Caco-2 (cell line): ENCODE data around the gene UNC79. TPM values are rescaled to one million over a fixed set of nuclear protein-coding genes. Genes with fewer than 3 reads are reported as not detected.

Experiments
- BruUV-seq: library from RNA; stranded (reverse); fragments of 400-500 nt; replicated peaks from 2 replicates; lab custom pipeline; 2021; lab: Mats Ljungman, UMichigan
- CTCF ChIA-PET: fragments of 300-600 bp; sonication (Branson Sonifier 250); formaldehyde crosslinking; loops from one replicate; lab custom pipeline; 2022; ENCODE audit warnings: antibody characterized with exemption; lab: Charles Lee
- POLR2A ChIA-PET: fragments of 300-600 bp; sonication (Branson Sonifier 250); formaldehyde crosslinking; loops from one replicate; lab custom pipeline; 2022; ENCODE audit warnings: antibody characterized with exemption; lab: Charles Lee
- DNase-seq, 2 experiments: peaks; one replicate each; pipeline versions ENCODE4 v3.0.0 to v3.0.0-alpha.2; 2020 to 2022
- H3K27me3 ChIP-seq: replicated peaks from 2 replicates; pipeline ENCODE4 v1.6.0; 2011; ENCODE audit warnings: low read length; ENCODE audit not compliant: control insufficient read depth, insufficient read depth
- H3K36me3 ChIP-seq: 2 replicates; pipeline ENCODE4 v1.5.1; 2011; ENCODE audit warnings: low read length; ENCODE audit not compliant: control insufficient read depth, insufficient read depth
- H3K4me1 ChIP-seq: fragments of 250-450 bp; sonication (Bioruptor Pico); 2 replicates; pipeline ENCODE4 v1.5.1; 2020; ENCODE audit warnings: mild to moderate bottlenecking
- H3K4me3 ChIP-seq: 2 replicates; pipeline ENCODE4 v1.5.1; 2011; ENCODE audit warnings: low read depth, mild to moderate bottlenecking, control low read depth, low read length
- H3K9me3 ChIP-seq: fragments of 250-450 bp; sonication (Bioruptor Pico); 2 replicates; pipeline ENCODE4 v1.5.1; 2020; ENCODE audit warnings: mild to moderate bottlenecking, moderate library complexity
- H3K27ac Mint-ChIP-seq: one replicate; pipeline ENCODE4 v1.8.0; 2022; ENCODE audit warnings: mixed read lengths; ENCODE audit not compliant: unreplicated experiment
- H3K27me3 Mint-ChIP-seq: one replicate; pipeline ENCODE4 v1.8.0; 2022; ENCODE audit warnings: mixed read lengths; ENCODE audit not compliant: insufficient read depth, unreplicated experiment
- H3K36me3 Mint-ChIP-seq: one replicate; pipeline ENCODE4 v1.8.0; 2022; ENCODE audit warnings: mild to moderate bottlenecking, mixed read lengths; ENCODE audit not compliant: insufficient read depth, unreplicated experiment
- H3K4me1 Mint-ChIP-seq: one replicate; pipeline ENCODE4 v1.8.0; 2022; ENCODE audit warnings: low read depth, mixed read lengths; ENCODE audit not compliant: unreplicated experiment
- H3K4me3 Mint-ChIP-seq: one replicate; pipeline ENCODE4 v1.8.0; 2022; ENCODE audit warnings: mild to moderate bottlenecking, moderate library complexity, mixed read lengths; ENCODE audit not compliant: unreplicated experiment
- H3K9me3 Mint-ChIP-seq: one replicate; pipeline ENCODE4 v1.8.0; 2022; ENCODE audit warnings: mixed read lengths; ENCODE audit not compliant: unreplicated experiment
- intact Hi-C: fragments of 100-400 bp; cut with micrococcal nuclease; formaldehyde crosslinking; loops from one replicate; pipeline ENCODE4 v1.10.0; 2022; ENCODE audit not compliant: unreplicated experiment
- total RNA-seq: library from RNA; stranded (reverse); gene quantifications from 2 replicates; pipeline ENCODE4 v1.2.3, GENCODE V29; 2022
- TF ChIP-seq, protein P1 (sequence below), 2 experiments: fragments of 200-600 bp in 1 of 2; IDR thresholded peaks; 1 replicate in 1 of 2; 2 replicates in 1 of 2; pipeline versions ENCODE4 v1.5.1 to v1.8.0; 2011 to 2022; ENCODE audit warnings: antibody characterized with exemption in 1 of 2, control low read depth in 1 of 2, inconsistent platforms in 1 of 2, low read depth in 1 of 2, low read length in 1 of 2, mild to moderate bottlenecking in 1 of 2, moderate library complexity in 1 of 2; ENCODE audit not compliant: insufficient read depth in 1 of 2, severe bottlenecking in 1 of 2, unreplicated experiment in 1 of 2

The UNC79 gene
- total RNA-seq, 1 experiment from 2014 or later = 0.07 TPM

DNA sequence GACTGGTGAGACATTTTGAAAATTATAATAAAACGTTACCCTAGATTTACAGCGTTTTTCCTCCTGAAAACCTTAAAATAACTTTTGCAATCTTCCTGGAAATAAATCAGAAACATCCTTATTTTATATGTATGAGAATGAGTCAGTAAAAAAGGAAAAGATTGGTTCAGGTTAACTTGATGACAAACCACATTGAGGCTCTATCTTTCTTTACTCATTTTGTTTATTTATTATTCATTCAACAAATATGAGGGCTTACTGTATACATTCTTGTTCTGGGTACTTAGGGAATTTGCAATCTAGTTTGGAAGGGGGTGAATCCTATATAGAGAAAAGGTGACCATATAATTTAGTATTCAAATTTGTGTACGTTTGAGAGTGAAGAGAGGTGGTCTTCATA, 156.6 kb downstream of the UNC79 start:
- no peaks in the 10 kb centered on the region for H3K4me1 Mint-ChIP-seq
- Histone ChIP-seq H3K36me3 (no peaks in the 10 kb centered on the region), H3K4me1 (no peaks in the 10 kb centered on the region), H3K4me3 (no peak overlapping the region), H3K9me3 (no peaks in the 10 kb centered on the region), H3K27me3 (no peaks in the 10 kb centered on the region)
- DNase-seq = no peak
- H3K36me3 Mint-ChIP-seq = no peaks in the 10 kb centered on the region
- BruUV-seq = no TSS peak
- ChIA-PET POLR2A (no interaction called here), CTCF (no interaction called here)
- H3K9me3 Mint-ChIP-seq = no peaks in the 10 kb centered on the region
- no peak overlapping the region for H3K4me3 Mint-ChIP-seq
- no peak overlapping the region for H3K27ac Mint-ChIP-seq
- intact Hi-C loops = no loop called here
- TF ChIP-seq, protein P1, sequence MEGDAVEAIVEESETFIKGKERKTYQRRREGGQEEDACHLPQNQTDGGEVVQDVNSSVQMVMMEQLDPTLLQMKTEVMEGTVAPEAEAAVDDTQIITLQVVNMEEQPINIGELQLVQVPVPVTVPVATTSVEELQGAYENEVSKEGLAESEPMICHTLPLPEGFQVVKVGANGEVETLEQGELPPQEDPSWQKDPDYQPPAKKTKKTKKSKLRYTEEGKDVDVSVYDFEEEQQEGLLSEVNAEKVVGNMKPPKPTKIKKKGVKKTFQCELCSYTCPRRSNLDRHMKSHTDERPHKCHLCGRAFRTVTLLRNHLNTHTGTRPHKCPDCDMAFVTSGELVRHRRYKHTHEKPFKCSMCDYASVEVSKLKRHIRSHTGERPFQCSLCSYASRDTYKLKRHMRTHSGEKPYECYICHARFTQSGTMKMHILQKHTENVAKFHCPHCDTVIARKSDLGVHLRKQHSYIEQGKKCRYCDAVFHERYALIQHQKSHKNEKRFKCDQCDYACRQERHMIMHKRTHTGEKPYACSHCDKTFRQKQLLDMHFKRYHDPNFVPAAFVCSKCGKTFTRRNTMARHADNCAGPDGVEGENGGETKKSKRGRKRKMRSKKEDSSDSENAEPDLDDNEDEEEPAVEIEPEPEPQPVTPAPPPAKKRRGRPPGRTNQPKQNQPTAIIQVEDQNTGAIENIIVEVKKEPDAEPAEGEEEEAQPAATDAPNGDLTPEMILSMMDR (IDR thresholded peaks at IDR 0.05; ENCODE audit: insufficient read depth in 1 of 2, low read depth in 1 of 2, low read length in 1 of 2, severe bottlenecking in 1 of 2, unreplicated experiment in 1 of 2) = no peak
- H3K27me3 Mint-ChIP-seq = peaks cover 18% of the 10 kb centered on the region

DNA sequence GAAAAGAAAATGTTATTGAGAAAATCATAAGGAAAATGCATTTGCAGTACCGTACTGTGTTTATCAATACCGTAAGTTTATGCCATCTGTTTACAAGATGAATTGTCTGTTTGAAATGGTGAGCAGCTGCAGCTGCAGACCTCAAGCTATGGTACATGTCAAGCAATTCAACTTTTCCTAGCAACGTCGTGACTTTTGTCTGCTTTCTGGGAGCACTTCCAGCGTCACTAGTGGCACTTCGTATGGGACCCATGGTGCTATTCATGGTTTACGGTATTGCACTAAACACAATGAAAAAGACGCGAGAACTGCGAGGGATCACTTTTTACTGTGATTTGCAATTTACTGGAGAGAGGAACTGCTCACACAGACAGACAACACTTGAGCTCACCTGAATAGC, 160.8 kb downstream of the UNC79 start:
- Mint-ChIP-seq H3K36me3 (no peaks in the 10 kb centered on the region), H3K27me3 (peaks cover 17% of the 10 kb centered on the region), H3K4me3 (no peak overlapping the region), H3K27ac (no peak overlapping the region), H3K4me1 (no peaks in the 10 kb centered on the region), H3K9me3 (no peaks in the 10 kb centered on the region)
- Histone ChIP-seq H3K4me3 (no peak overlapping the region), H3K4me1 (no peaks in the 10 kb centered on the region), H3K36me3 (no peaks in the 10 kb centered on the region), H3K9me3 (no peaks in the 10 kb centered on the region), H3K27me3 (no peaks in the 10 kb centered on the region)
- ChIA-PET POLR2A (no interaction called here), CTCF (no interaction called here)
- BruUV-seq = no TSS peak
- no peak for DNase-seq
- TF ChIP-seq, protein P1 (IDR thresholded peaks at IDR 0.05; ENCODE audit: insufficient read depth in 1 of 2, low read depth in 1 of 2, low read length in 1 of 2, severe bottlenecking in 1 of 2, unreplicated experiment in 1 of 2) = no peak
- intact Hi-C loops = no loop called here

DNA sequence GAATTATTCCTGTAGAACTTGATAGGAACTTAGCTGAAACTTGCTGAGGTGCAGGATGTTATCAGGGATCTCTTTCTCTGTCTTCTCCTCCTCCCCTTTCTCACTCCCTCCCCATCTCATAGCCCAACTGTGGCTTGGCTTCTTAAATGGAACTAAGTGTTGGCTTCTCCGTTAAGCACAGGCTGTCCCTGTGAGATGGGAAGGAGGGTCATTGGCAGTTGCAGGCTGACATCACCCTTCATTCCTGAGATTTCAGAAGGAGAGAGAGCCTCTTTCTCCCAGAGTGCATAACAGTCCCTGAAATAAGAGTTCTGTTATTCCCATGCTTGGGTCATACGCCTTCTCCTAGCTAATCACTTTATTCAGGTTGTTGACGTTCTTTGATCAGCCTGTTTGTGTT, 162.0 kb downstream of the UNC79 start:
- H3K36me3 Mint-ChIP-seq = no peaks in the 10 kb centered on the region
- CTCF ChIA-PET = no interaction called here
- Histone ChIP-seq H3K9me3 (no peaks in the 10 kb centered on the region), H3K4me3 (no peak overlapping the region), H3K36me3 (no peaks in the 10 kb centered on the region), H3K4me1 (no peaks in the 10 kb centered on the region), H3K27me3 (no peaks in the 10 kb centered on the region)
- no peaks in the 10 kb centered on the region for H3K4me1 Mint-ChIP-seq
- TF ChIP-seq, protein P1 (IDR thresholded peaks at IDR 0.05; ENCODE audit: insufficient read depth in 1 of 2, low read depth in 1 of 2, low read length in 1 of 2, severe bottlenecking in 1 of 2, unreplicated experiment in 1 of 2) = no peak
- BruUV-seq = no TSS peak
- H3K27ac Mint-ChIP-seq = no peak overlapping the region
- peaks cover 17% of the 10 kb centered on the region for H3K27me3 Mint-ChIP-seq
- POLR2A ChIA-PET = no interaction called here
- H3K4me3 Mint-ChIP-seq = no peak overlapping the region
- intact Hi-C loops = no loop called here
- no peak for DNase-seq
- no peaks in the 10 kb centered on the region for H3K9me3 Mint-ChIP-seq
